GM18517 (cell line): ENCODE measurements around the gene PTPN2.
"Not testable (repeated sequence)": the region's sequence is repeated elsewhere in the genome, so short reads cannot be mapped to it uniquely, and the experiment has no call there.

Experiments used
- ATAC-seq: cut with Tn5 transposase; IDR thresholded peaks from one replicate; pipeline ENCODE4 v1.9.1; 2021; ENCODE audit warnings: mild to moderate bottlenecking, moderate library complexity; ENCODE audit not compliant: unreplicated experiment

Gene PTPN2

DNA sequence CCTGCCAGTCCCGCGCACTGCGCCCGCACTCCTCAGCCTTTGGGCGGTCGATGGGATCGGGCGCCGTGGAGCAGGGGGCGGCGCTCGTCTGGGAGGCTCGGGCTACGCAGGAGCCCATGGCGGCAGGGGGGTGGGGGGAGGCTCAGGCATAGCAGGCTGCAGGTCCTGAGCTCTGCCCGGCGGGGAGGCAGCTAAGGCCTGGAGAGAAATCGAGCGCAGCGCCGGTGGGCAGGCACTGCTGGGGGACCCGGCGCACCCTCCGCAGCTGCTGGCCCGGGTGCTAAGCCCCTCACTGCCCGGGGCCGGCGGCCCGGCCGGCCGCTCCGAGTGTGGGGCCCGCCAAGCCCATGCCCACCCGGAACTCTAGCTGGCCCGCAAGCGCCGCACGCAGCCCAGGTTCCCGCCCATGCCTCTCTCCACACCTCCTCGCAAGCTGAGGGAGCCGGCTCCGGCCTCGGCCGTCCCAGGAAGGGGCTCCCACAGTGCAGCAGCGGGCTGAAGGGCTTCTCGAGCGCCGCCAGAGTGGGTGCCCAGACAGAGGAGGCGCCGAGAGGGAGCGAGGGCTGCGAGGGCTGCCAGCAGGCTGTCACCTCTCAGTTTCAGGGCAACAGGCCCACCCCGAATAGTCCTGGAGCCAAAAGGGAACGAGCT, 107.1 kb downstream of the PTPN2 start:
- no peak for ATAC-seq

DNA sequence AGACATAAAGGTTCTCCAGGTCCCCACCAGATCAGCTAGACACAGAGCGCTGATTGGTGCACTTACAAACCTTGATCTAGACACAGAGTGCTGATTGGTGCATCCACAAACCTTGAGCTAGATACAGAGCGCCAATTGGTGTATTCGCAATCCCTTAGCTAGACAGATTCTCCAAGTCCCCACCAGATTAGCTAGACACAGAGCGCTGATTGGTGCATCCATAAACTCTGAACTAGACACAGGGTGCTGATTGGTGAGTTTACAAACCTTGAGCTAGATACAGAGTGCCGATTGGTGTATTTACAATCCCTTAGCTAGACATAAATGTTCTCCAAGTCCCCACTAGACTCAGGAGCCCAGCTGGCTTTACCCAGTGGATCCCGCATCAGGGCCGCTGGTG, 107.6 kb downstream of the PTPN2 start:
- ATAC-seq: not testable (repeated sequence)

DNA sequence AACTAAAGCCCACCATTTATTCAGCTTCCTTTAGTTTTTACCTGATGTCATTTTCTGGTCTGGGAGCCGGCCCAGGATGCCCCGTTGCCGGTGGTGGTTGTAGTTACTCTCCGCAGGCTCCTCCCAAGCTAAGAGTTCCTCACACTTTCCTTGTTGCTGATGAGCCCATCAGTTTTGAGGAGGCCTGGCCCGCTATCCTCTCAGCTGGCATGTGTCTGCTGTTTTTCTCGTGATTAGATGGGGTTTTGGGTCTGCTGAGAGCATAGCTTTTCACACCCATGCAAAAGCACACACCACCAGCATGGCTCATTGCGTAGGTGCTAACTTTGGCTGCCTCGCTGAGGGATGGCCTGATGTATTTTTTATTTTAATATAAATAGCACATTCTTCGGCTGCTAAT, 109.1 kb downstream of the PTPN2 start:
- no peak for ATAC-seq

- ATAC-seq: no peak
Observed at GRCh38 chr18:12773369-12773768, 110.7 kb downstream of the PTPN2 start.

GRCh38 chr18:12772111-12772510, 111.9 kb downstream of the PTPN2 start:
- no peak for ATAC-seq

DNA sequence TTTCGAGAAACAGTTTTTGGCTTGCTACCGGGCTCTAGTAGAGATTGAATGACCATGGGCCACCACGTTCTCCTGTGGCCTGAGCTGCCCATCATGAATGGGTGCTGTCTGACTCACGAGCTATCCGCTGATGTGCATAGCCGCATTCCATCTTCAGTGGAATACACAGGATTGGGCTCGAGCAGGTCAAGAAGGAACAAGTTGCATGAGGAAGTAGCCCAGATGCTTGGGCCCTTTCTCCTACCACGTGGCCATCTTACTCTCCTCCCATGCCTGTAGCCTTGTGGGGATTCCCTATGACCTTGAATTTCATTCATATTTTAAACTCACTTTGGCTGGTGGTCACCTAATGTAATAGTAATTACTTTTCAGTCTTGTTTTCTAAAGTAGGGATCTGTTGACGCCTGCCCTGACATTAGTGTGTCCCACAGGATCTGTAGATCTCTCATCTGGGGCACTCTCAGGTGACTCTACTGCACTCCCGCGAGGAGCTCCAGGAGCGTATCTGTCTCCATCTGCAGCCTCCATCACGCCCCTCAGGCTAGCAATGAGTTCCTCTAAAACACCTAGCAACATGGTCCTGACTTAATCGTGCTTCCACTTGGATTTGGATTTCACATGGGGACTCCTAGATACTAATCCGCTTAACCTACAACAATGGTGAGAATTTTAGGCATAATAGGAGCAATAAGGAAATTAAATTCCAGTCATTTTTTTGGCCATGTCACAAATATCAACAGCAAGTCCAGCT, 113.4 kb downstream of the PTPN2 start:
- no peak for ATAC-seq

DNA sequence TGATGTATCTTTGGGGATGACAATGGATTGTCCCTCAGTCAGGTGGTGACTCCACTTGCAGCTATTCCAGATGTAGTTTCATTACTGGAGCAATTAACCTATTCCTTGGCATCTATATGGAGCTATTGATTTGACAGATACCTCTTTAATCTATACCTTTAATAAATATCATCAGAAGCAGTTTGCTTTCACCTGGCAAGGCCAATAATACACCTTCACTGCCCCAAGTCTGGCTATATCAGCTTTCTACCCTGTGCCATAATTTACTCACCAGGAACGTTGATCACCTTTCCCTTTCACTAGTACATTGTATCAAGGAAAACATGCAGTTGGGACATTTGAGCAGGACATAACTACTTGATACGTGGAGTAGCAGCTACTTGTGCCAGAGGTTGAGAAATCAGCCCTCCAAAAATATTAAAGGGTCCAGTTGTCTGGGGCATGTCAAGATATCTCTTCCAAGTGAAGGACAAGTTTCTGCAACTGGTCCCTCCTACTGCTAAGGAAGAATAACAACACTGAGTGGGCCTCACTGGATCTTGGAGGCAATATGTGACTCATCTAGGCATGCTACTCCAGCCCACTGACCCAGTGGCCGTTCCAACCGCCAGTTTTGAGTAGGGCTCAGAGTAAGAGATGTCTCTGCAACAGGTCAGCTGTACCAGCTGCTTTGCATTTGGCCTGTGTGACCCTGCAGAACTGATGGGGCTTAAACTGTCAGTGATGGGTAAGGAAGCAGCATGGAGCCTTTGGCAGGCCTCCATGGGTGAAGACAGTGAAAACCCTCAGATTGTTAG, 114.2 kb downstream of the PTPN2 start:
- no peak for ATAC-seq

DNA sequence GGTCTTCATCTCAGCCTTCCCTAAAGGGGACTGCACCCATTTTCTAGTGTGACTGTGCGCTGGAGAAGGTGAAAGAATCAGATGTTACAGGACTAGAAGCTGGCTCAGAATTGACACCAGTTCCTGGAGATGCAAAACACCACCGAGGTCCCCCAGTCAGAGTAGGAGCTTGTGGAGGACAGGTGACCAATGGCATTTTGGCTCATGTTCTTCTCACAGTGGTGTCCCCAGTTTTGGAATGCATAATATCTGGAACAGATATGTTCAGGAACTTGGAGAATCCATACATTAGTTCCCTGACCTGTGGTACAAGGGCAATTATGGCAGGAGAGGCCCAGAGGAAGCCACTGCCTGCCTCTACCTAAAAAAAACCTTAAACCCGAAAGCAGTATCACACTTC, 114.9 kb downstream of the PTPN2 start:
- ATAC-seq: no peak

GRCh38 chr18:12768625-12769024, 115.4 kb downstream of the PTPN2 start:
- no peak for ATAC-seq

DNA sequence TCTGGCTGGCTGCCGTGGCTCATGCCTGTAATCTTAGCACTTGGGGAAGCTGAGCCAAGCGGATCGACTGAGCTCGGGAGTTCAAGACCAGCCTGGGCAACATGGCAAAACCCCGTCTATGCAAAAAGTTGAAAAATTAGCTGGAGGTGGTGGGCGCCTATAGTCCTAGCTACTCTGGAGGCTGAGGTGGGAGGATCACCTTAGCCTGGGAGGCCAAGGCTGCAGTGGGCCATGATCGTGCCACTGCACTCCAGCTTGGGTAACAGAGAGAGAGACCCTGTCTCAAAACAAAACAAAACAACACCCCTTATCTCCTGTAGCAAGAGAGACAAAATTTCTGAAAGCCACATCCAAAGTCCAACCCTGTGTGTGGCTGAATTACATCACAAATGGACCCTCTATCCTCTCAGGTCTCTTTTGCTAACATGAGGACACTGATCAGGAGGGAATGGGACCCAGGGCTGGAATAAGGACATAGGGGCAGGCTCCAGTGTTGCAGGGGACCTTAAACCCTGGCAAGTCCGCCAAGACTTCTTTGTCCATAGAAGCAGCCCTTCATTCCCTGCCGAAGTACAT, 116.4 kb downstream of the PTPN2 start:
- no peak for ATAC-seq

DNA sequence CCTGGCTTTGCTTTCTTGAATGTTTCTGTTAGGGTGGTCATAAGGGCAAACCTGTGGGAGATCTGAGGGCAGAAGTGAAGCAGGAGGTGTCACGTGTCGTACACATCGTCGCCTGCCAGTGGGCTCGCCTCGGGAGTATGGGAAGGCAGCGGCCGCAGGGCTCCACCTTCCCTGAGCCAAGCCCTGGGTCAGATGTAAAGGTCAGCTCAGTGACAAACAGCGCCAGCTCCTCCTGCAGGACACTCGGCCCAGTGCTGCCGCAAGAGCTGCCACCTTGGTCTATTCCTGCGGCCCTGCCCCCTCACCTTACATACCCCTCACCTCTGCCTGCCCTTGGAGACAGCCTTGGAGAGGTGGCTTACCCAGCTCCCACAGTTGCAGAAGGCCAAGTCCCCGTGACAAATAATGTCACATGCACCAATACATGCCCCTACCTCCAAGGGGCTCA, 117.0 kb downstream of the PTPN2 start:
- no peak for ATAC-seq

GRCh38 chr18:12765586-12765985, 118.5 kb downstream of the PTPN2 start:
- no peak for ATAC-seq

DNA sequence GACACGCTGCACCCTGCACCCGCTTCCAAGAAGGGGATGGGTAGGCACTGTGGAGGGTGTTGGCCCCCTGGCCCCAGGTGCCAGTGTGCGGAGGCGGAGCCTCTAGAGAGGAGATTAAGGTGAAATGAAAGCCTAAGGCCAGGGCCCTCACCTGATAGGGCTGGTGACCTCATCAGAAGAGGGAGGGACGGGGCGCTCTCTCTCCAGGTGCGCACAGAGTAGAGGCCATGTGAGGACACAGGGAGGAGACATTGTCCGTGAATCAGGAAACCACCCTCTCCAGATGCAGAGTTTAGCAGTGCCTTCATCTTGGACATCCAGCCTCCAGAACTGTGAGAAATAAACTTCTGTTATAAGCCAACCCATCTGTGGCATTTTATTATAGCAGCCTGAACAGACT, 118.9 kb downstream of the PTPN2 start:
- ATAC-seq: no peak

DNA sequence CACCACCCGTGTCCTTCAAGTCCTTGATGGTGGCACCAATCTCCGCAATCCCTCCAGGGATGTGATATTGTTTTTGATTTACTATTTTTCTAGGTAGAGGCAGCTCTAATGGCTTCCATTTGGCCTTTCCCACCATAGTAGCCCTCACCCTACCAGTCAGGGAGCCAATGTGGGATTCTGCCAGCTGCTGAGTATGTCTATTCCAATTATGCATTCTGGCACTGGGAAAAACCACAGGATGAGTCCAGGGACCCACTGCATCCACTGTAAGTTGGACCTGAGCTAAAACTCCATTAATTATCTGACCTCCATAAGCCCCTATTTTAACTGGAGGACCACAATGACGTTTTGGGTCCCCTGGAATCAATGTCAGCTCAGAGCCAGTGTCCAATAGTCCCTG, 125.5 kb downstream of the PTPN2 start:
- not testable (repeated sequence) for ATAC-seq

- not testable (repeated sequence) for ATAC-seq
Observed at GRCh38 chr18:12756619-12757239, 127.3 kb downstream of the PTPN2 start.

DNA sequence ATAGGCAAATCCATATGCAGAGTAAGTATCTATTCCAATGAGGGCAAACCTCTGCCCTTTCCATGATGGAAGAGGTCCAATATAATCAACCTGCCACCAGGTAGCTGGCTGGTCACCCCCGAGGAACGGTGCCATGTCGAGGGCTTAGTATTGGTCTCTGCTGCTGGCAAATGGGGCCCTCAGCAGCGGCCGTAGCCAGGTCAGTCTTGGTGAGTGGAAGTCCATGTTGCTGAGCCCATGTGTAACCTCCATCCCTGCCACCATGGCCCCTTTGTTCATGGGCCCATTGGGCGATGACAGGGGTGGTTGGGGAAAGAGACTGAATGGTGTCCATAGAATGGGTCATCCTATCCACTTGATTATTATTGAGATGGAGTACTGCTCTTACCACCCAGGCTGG, 128.4 kb downstream of the PTPN2 start:
- not testable (repeated sequence) for ATAC-seq

GRCh38 chr18:12754511-12754910, 129.5 kb downstream of the PTPN2 start:
- no peak for ATAC-seq

DNA sequence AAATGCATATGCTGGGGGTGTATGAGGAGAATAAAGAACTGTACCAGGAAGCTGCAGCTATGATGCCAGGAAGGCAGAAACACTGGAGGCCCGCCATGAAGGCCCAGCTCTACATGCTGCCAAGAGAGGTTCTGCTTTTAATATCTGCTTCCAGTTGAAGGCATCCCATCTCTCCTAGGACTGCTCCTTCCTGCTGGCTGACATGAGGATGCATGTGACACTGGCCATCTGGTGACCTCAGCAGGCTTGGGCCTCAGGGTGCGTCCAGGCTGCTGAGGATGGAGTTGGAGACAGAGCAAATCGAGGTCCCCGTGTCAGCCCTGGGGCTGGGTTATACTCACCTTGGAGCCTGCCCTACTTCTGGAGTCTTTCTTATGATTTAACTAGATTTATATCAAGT, 132.1 kb downstream of the PTPN2 start:
- ATAC-seq: no peak

GRCh38 chr18:12751503-12751884, 132.5 kb downstream of the PTPN2 start:
- no peak for ATAC-seq

- ATAC-seq: no peak
Observed at GRCh38 chr18:12750715-12751502, 133.1 kb downstream of the PTPN2 start.
